Measurements from ENCODE around the gene PTPRT.

DNA sequence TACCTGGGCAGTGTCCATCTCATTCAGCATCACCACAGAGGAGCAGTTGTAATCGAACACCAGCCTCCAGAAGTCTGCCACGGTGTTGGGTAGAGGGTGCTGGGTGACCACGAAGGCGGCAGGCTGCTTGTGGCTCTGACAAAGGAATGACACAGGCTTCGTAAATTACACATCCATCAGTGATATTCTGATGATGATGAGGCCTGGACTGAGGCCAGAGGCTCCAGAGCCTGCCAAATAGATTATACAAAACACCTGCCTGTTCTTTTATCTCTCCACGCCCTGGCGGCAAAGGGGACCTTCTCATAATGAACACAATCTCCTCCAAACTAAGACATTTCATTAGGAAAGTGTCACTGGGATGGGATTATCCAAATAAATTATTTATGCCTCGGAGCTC lies 1091.3 kb downstream of the PTPRT start:
- TF ChIP-seq, protein P1, sequence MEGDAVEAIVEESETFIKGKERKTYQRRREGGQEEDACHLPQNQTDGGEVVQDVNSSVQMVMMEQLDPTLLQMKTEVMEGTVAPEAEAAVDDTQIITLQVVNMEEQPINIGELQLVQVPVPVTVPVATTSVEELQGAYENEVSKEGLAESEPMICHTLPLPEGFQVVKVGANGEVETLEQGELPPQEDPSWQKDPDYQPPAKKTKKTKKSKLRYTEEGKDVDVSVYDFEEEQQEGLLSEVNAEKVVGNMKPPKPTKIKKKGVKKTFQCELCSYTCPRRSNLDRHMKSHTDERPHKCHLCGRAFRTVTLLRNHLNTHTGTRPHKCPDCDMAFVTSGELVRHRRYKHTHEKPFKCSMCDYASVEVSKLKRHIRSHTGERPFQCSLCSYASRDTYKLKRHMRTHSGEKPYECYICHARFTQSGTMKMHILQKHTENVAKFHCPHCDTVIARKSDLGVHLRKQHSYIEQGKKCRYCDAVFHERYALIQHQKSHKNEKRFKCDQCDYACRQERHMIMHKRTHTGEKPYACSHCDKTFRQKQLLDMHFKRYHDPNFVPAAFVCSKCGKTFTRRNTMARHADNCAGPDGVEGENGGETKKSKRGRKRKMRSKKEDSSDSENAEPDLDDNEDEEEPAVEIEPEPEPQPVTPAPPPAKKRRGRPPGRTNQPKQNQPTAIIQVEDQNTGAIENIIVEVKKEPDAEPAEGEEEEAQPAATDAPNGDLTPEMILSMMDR (IDR thresholded peaks at IDR 0.05): no peak
- TF ChIP-seq POLR2A (IDR thresholded peaks at IDR 0.05) (no peak), POLR2AphosphoS5 (IDR thresholded peaks at IDR 0.05) (no peak)

All from breast epithelium (tissue), 3 donors.